ENCODE results near the gene PAPPA. TPM values are rescaled to one million over a fixed set of nuclear protein-coding genes. Genes with fewer than 3 reads are reported as not detected.

The PAPPA gene
- total and polyA plus RNA-seq, 9 of the 15 experiments (the other 6 are each of a cell fraction or from before 2014, with no cell fraction given), result 0.06 to 0.18 (median 0.11) TPM

- TF ChIP-seq MNT (conservative IDR thresholded peaks at IDR 0.05) (peak in 1 of 2 experiments; percentile 37; a peak in 2 of 4 replicates), IRF9 (tag; IDR thresholded peaks at IDR 0.05) (peak; percentile 96), TAF9B (IDR thresholded peaks at IDR 0.05; ENCODE audit: partially characterized antibody) (peak; percentile 68), CEBPB (tag; IDR thresholded peaks at IDR 0.05) (peak; percentile 93), SFPQ (IDR thresholded peaks at IDR 0.05; ENCODE audit: low read depth, low read length) (no peak), ATF6 (CRISPR knock-in tag; IDR thresholded peaks at IDR 0.05) (no peak), MED1 (CRISPR knock-in tag; IDR thresholded peaks at IDR 0.05; ENCODE audit: borderline replicate concordance) (no peak), ZNF277 (CRISPR knock-in tag; IDR thresholded peaks at IDR 0.05; ENCODE audit: borderline replicate concordance) (no peak), DMBX1 (CRISPR knock-in tag; IDR thresholded peaks at IDR 0.05; ENCODE audit: borderline replicate concordance) (peak; percentile 61), STAG1 (CRISPR knock-in tag; IDR thresholded peaks at IDR 0.05; ENCODE audit: borderline replicate concordance) (no peak), ZNF12 (CRISPR knock-in tag; IDR thresholded peaks at IDR 0.05) (no peak), EHMT2 (IDR thresholded peaks at IDR 0.05) (peak; percentile 53), MAFF (IDR thresholded peaks at IDR 0.05; ENCODE audit: low read length) (no peak), ZNF583 (CRISPR knock-in tag; IDR thresholded peaks at IDR 0.05) (peak; percentile 78), NFXL1 (CRISPR knock-in tag; IDR thresholded peaks at IDR 0.05) (0 out of 2 replicates have a peak, but pooled peaks have one; percentile 57), GTF2A2 (tag; IDR thresholded peaks at IDR 0.05) (no peak), ZFPM2 (CRISPR knock-in tag; IDR thresholded peaks at IDR 0.05) (0 out of 2 replicates have a peak, but pooled peaks have one; percentile 30), GABPB2 (CRISPR knock-in tag; conservative IDR thresholded peaks at IDR 0.05) (no peak), KLF16 (IDR thresholded peaks at IDR 0.05) (no peak), YBX1 (IDR thresholded peaks at IDR 0.05) (no peak), ELF4 (CRISPR knock-in tag; IDR thresholded peaks at IDR 0.05) (peak; percentile 11; the same call in 1 of the 2 replicates)
These were observed 241.5 kb downstream of the PAPPA start (continued) for GRCh38 chr9:116394894-116395698.
